Activated T-helper 17 cell treated with anti-CD3 and anti-CD28 coated beads, Interleukin-2, amount 50 U/mL, for 72 hours (primary cell): ENCODE data around the gene MR1. TPM values are rescaled to one million over a fixed set of nuclear protein-coding genes. Genes with fewer than 3 reads are reported as not detected.

Source experiments
- ATAC-seq: fragments of 150-1000 bp; cut with Tn5 transposase; replicated peaks from 2 replicates; pipeline ENCODE4 v1.10.0; 2021; ENCODE audit warnings: mild to moderate bottlenecking, moderate library complexity
- H3K27ac Mint-ChIP-seq: one replicate; pipeline ENCODE4 v1.8.0; 2022; ENCODE audit warnings: mixed read lengths
- H3K27me3 Mint-ChIP-seq: one replicate; pipeline ENCODE4 v1.8.0; 2022; ENCODE audit warnings: mixed read lengths
- H3K36me3 Mint-ChIP-seq: one replicate; pipeline ENCODE4 v1.8.0; 2022; ENCODE audit warnings: low read depth, mild to moderate bottlenecking, mixed read lengths
- H3K4me1 Mint-ChIP-seq: one replicate; pipeline ENCODE4 v1.8.0; 2022; ENCODE audit warnings: mixed read lengths
- H3K4me3 Mint-ChIP-seq: one replicate; pipeline ENCODE4 v1.8.0; 2022; ENCODE audit warnings: mild to moderate bottlenecking, mixed read lengths
- H3K9me3 Mint-ChIP-seq: one replicate; pipeline ENCODE4 v1.8.0; 2022; ENCODE audit warnings: mixed read lengths
- total RNA-seq, 2 donors: library from RNA; stranded (reverse); gene quantifications; one replicate each; pipeline ENCODE4 v1.2.3, GENCODE V29; 2022

MR1 gene
- total RNA-seq, 2 donors from 2014 or later: 21.9 to 26.1 TPM

DNA sequence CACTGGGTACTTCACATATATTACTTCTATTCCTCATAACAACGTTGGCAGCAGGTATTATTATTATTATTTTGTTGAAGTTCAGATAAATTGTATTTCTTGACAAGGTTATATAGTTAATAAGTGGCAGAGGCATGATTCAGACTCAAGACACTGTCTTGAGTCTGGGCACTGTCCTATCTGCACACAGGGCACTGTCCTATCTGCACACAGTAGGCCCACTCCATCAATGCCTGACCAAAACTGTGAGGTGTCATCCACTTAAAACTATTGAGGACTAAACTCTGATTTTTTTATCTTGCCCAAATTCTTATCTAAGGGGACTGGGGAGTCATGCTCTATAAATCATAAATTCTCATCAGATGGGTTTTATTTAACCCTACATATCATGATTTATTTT lies 30.9 kb downstream of the MR1 start:
- no peak for ATAC-seq
- no peaks in the 10 kb centered on the region for H3K9me3 Mint-ChIP-seq
- peaks cover 13% of the 10 kb centered on the region for H3K4me1 Mint-ChIP-seq
- no peak overlapping the region for H3K27ac Mint-ChIP-seq
- no peak overlapping the region for H3K4me3 Mint-ChIP-seq
- peaks cover 6% of the 10 kb centered on the region for H3K36me3 Mint-ChIP-seq
- no peaks in the 10 kb centered on the region for H3K27me3 Mint-ChIP-seq

DNA sequence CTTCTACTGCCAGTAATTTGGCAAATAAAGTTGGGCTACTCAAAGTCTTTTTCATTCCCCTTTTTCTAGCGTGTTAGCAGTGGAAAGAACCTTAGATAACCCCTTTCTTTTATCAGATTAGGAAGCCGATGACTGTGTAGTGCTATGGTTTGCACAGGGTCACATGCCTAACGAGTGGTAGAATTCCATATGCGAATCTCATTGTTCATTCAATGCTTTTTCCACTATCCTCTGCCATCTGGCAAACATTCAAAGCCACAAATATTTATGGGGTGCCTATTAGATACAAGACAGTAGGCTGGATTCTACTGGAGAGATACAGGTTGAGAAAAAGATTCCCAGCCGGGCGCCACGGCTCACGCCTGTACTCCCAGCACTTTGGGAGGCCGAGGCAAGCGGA lies 39.9 kb downstream of the MR1 start:
- Mint-ChIP-seq H3K4me3 (no peak overlapping the region), H3K27me3 (peaks cover 18% of the 10 kb centered on the region), H3K36me3 (no peaks in the 10 kb centered on the region), H3K9me3 (no peaks in the 10 kb centered on the region), H3K4me1 (no peaks in the 10 kb centered on the region), H3K27ac (no peak overlapping the region)
- ATAC-seq: no peak

DNA sequence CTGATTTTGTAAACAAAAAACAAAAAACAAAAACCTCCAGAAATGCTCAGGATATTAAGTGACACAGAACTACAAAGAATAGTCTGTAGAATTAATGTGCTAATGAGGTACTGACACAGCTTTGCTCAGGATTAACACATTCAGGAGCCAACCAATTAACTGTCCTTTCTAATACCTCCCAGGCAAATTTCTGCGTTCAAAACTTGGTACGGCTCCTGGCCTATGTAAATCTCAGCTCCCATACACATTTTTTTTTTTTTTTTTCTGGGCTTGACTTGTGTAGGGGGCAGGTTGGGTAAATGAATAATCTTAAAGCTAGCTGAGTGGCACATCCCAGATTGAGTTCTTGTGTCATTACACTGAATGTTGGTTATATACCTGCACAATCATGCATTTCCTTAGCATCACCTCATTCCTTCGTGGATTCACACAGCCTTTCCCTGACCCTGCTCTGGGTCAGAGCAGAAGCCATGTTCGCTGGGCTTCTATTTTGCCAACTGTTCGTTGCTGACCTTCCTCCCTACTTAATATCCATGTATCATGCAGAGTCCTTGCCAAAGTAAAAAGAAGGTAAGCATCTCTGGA lies 42.1 kb downstream of the MR1 start:
- Mint-ChIP-seq H3K4me1 (peaks cover 9% of the 10 kb centered on the region), H3K27me3 (peaks cover 24% of the 10 kb centered on the region), H3K4me3 (no peak overlapping the region), H3K36me3 (no peaks in the 10 kb centered on the region), H3K9me3 (no peaks in the 10 kb centered on the region), H3K27ac (no peak overlapping the region)
- ATAC-seq: no peak

GRCh38 chr1:181076852-181077251 lies 43.1 kb downstream of the MR1 start:
- Mint-ChIP-seq H3K4me3 (no peak overlapping the region), H3K4me1 (peaks cover 9% of the 10 kb centered on the region), H3K36me3 (no peaks in the 10 kb centered on the region), H3K27me3 (peaks cover 24% of the 10 kb centered on the region), H3K27ac (no peak overlapping the region), H3K9me3 (no peaks in the 10 kb centered on the region)
- ATAC-seq: no peak

GRCh38 chr1:181077576-181078242 lies 43.9 kb downstream of the MR1 start:
- Mint-ChIP-seq H3K4me1 (peaks cover 9% of the 10 kb centered on the region), H3K27ac (no peak overlapping the region), H3K9me3 (no peaks in the 10 kb centered on the region), H3K27me3 (peaks cover 24% of the 10 kb centered on the region), H3K36me3 (no peaks in the 10 kb centered on the region), H3K4me3 (no peak overlapping the region)
- no peak for ATAC-seq

DNA sequence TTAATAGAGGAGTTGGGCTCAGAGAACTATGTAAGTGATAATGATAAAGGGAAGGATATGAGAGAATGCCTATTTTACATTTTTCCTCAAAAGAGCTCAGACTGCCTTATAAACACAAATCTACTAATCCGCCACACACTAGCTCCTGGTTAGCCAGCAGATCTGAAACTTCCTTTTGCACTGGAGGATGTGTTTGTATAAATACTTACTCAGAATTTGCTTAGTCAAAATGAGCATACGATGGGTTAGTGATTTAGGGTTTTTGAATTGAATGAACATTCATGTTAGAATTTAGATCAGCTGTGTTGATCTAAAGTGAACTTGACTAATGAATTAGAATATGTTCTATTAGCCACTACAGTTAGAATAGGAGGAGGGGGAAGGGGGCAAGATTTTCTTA lies 45.6 kb downstream of the MR1 start:
- peaks cover 9% of the 10 kb centered on the region for H3K4me1 Mint-ChIP-seq
- H3K36me3 Mint-ChIP-seq: no peaks in the 10 kb centered on the region
- H3K9me3 Mint-ChIP-seq: no peaks in the 10 kb centered on the region
- H3K4me3 Mint-ChIP-seq: peak overlapping the region; percentile 26
- peak; percentile 66 for ATAC-seq
- H3K27ac Mint-ChIP-seq: peak overlapping the region; percentile 13
- peaks cover 24% of the 10 kb centered on the region for H3K27me3 Mint-ChIP-seq

DNA sequence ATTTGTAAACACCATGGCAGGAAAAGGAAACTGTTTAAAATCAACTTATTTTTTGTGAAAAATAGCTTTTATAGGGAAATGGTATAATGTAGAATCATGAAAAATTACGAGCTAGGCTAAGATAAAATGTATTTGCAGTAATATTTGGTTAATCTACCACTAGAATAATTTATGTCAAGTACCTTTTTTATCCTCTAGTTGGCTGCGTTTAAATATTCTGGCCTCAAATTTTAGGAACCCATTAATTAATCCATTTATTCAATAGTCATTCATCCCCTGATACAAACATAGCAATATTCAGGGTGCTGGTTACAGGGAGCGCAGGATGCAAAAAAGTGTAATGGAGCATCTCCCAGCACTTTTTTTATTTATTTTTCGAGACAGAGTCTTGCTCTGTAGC lies 46.1 kb downstream of the MR1 start:
- no peak for ATAC-seq
- peaks cover 24% of the 10 kb centered on the region for H3K27me3 Mint-ChIP-seq
- peaks cover 9% of the 10 kb centered on the region for H3K4me1 Mint-ChIP-seq
- no peaks in the 10 kb centered on the region for H3K36me3 Mint-ChIP-seq
- H3K9me3 Mint-ChIP-seq: no peaks in the 10 kb centered on the region
- H3K27ac Mint-ChIP-seq: peak overlapping the region; percentile 13
- peak overlapping the region; percentile 26 for H3K4me3 Mint-ChIP-seq

GRCh38 chr1:181080556-181080955 lies 46.8 kb downstream of the MR1 start:
- H3K4me3 Mint-ChIP-seq: no peak overlapping the region
- H3K27ac Mint-ChIP-seq: no peak overlapping the region
- ATAC-seq: no peak
- no peaks in the 10 kb centered on the region for H3K9me3 Mint-ChIP-seq
- H3K4me1 Mint-ChIP-seq: peaks cover 9% of the 10 kb centered on the region
- no peaks in the 10 kb centered on the region for H3K36me3 Mint-ChIP-seq
- peaks cover 24% of the 10 kb centered on the region for H3K27me3 Mint-ChIP-seq

GRCh38 chr1:181081395-181081794 lies 47.6 kb downstream of the MR1 start:
- H3K27me3 Mint-ChIP-seq: peaks cover 19% of the 10 kb centered on the region

DNA sequence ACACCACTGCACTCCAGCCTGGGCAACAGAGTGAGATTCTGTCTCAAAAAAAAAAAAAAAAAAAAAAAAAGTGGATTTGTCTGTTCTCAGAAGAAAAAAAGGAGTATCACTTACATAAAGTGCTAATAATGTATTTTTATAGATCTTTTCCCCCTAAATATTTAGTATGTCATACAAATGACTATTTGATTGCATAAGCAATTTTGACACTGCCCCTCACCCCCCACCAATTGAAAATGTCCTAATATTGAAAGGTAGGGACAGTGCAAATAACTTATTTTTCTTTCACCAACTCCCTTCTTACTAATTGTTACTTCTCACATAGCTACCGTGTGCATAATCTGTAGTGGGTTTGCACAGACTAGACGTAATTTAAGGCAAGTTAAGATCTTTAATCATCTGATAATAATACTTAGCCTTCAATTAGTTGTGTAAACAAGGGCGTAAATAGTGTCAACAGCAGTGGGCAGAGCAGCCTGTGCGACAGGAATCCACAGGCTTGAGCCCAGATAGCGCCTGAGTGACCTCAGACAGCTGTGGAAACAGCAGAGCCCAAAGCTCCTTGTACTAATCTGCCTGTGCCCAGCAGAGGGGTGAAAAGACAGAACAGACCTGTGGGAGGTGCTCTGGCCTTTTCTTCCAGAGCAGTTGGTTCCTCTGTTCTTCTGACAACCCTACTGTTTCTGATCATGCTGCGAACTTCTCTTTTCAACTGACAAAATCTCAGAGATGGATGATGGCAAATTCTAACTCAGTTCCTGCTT lies 50.2 kb downstream of the MR1 start:
- peaks cover 8% of the 10 kb centered on the region for H3K4me1 Mint-ChIP-seq
- ATAC-seq: peak; percentile 42
- H3K4me3 Mint-ChIP-seq: no peak overlapping the region
- H3K9me3 Mint-ChIP-seq: no peaks in the 10 kb centered on the region
- no peak overlapping the region for H3K27ac Mint-ChIP-seq
- peaks cover 6% of the 10 kb centered on the region for H3K27me3 Mint-ChIP-seq
- peaks cover 11% of the 10 kb centered on the region for H3K36me3 Mint-ChIP-seq

More at GRCh38 chr1:181081395-181081794, 47.6 kb downstream of the MR1 start:
- H3K4me3 Mint-ChIP-seq: no peak overlapping the region
- peaks cover 9% of the 10 kb centered on the region for H3K4me1 Mint-ChIP-seq
- no peak overlapping the region for H3K27ac Mint-ChIP-seq
- H3K36me3 Mint-ChIP-seq: no peaks in the 10 kb centered on the region
- no peaks in the 10 kb centered on the region for H3K9me3 Mint-ChIP-seq
- ATAC-seq: no peak

- Mint-ChIP-seq H3K9me3 (no peaks in the 10 kb centered on the region), H3K27ac (no peak overlapping the region)
- ATAC-seq: no peak
These were observed 50.8 kb downstream of the MR1 start for GRCh38 chr1:181084606-181084969.

GRCh38 chr1:181086091-181086490 lies 52.3 kb downstream of the MR1 start:
- peaks cover 29% of the 10 kb centered on the region for H3K36me3 Mint-ChIP-seq
- no peaks in the 10 kb centered on the region for H3K9me3 Mint-ChIP-seq
- no peaks in the 10 kb centered on the region for H3K4me1 Mint-ChIP-seq
- H3K27me3 Mint-ChIP-seq: no peaks in the 10 kb centered on the region
- no peak for ATAC-seq
- H3K27ac Mint-ChIP-seq: no peak overlapping the region
- H3K4me3 Mint-ChIP-seq: no peak overlapping the region

More at GRCh38 chr1:181084606-181084969, 50.8 kb downstream of the MR1 start:
- Mint-ChIP-seq H3K36me3 (peaks cover 14% of the 10 kb centered on the region), H3K4me3 (no peak overlapping the region), H3K4me1 (peaks cover 2% of the 10 kb centered on the region), H3K27me3 (peaks cover 2% of the 10 kb centered on the region)

- H3K9me3 Mint-ChIP-seq: no peaks in the 10 kb centered on the region
- peak overlapping the region; percentile 88 for H3K4me3 Mint-ChIP-seq
- H3K36me3 Mint-ChIP-seq: peaks cover 38% of the 10 kb centered on the region
- no peaks in the 10 kb centered on the region for H3K27me3 Mint-ChIP-seq
- no peak for ATAC-seq
- H3K27ac Mint-ChIP-seq: peak overlapping the region; percentile 96
- H3K4me1 Mint-ChIP-seq: peaks cover 6% of the 10 kb centered on the region
These were observed 53.1 kb downstream of the MR1 start for GRCh38 chr1:181086926-181087325.

DNA sequence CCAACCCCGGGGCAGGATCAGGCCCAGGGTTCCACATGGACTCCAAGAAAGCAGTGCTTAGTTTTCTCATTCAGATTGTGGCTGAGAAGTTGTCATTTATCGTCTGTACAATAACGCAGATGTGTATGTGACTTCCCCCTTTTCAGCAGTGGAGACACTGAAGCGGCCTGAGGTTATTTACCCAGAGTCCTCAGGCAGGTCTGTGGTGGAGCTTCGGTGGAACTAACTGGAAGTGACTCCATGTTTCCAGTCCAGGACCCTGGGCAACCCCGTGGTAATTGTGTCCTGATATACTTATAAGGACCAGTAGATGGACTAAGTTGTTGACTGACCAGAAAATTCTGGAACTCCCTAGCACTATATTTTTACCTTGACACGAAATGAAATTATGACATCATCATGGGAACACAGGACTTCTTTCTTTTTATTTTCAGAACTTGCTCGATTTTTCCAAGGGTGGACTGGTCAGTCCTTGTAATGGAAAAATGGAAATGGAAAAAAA lies 53.7 kb downstream of the MR1 start:
- no peaks in the 10 kb centered on the region for H3K27me3 Mint-ChIP-seq
- peaks cover 11% of the 10 kb centered on the region for H3K4me1 Mint-ChIP-seq
- H3K27ac Mint-ChIP-seq: peak overlapping the region; percentile 96
- no peak for ATAC-seq
- H3K9me3 Mint-ChIP-seq: no peaks in the 10 kb centered on the region
- peaks cover 43% of the 10 kb centered on the region for H3K36me3 Mint-ChIP-seq
- H3K4me3 Mint-ChIP-seq: peak overlapping the region; percentile 88
